GM12878 (cell line): ENCODE results near the gene DEPDC7. TPM values are rescaled to one million over a fixed set of nuclear protein-coding genes. Genes with fewer than 3 reads are reported as not detected.

Source experiments
- ATAC-seq: fragments of 200-7000 bp; cut with Tn5 transposase; 3 replicates; pipeline ENCODE4 v1.9.1; 2020; ENCODE audit warnings: mild to moderate bottlenecking, moderate library complexity
- BruUV-seq: library from RNA; stranded (reverse); fragments of 400-500 nt; replicated peaks from 2 replicates; lab custom pipeline; 2021; lab: Mats Ljungman, UMichigan
- CTCF ChIA-PET: fragments of 300-600 bp; sonication (Branson Sonifier 250); formaldehyde crosslinking; extraction: SDS; loops from one replicate; lab custom pipeline; 2021; ENCODE audit warnings: inconsistent platforms; lab: Yijun Ruan, JAX
- POLR2A ChIA-PET: fragments of 350-600 bp; formaldehyde crosslinking; extraction: SDS; loops from one replicate; lab custom pipeline; 2021; ENCODE audit warnings: inconsistent platforms; lab: Charles Lee
- RAD21 ChIA-PET: fragments of 300-600 bp; sonication (Branson Sonifier 250); formaldehyde crosslinking; loops from one replicate; lab custom pipeline; 2023; ENCODE audit warnings: antibody characterized with exemption; ENCODE audit not compliant: unreplicated experiment; lab: Charles Lee
- SMC1A ChIA-PET: fragments of 300-600 bp; sonication (Branson Sonifier 250); formaldehyde crosslinking; loops from one replicate; lab custom pipeline; 2023; ENCODE audit not compliant: unreplicated experiment, uncharacterized antibody; lab: Charles Lee
- DNase-seq: peaks from one replicate; pipeline ENCODE4 v3.0.0-alpha.2; 2011; ENCODE audit warnings: low read depth, low spot score
- FAIRE-seq: peaks from 3 replicates; lab custom pipeline; 2011; peaks lifted over from hg19 to GRCh38; lab: Jason Lieb, UNC
- H2AFZ ChIP-seq: 2 replicates; pipeline ENCODE4 v1.6.0; 2011; ENCODE audit warnings: low read depth, low read length, control low read depth; ENCODE audit not compliant: control insufficient read depth
- H3K27ac ChIP-seq: 2 replicates; pipeline ENCODE4 v1.5.1; 2011; ENCODE audit warnings: control low read depth; ENCODE audit not compliant: control insufficient read depth, insufficient read depth
- H3K27me3 ChIP-seq, 2 experiments: replicated peaks in 1 of 2; 2 replicates each; pipeline versions ENCODE4 v1.6.0 to v1.6.1; 2011; ENCODE audit warnings: low read length in 1 of 2; ENCODE audit not compliant: control insufficient read depth in 2 of 2, insufficient read depth in 2 of 2
- H3K36me3 ChIP-seq, 2 experiments: 2 replicates each; pipeline ENCODE4 v1.5.1; 2011; ENCODE audit warnings: low read length in 1 of 2; ENCODE audit not compliant: control insufficient read depth in 2 of 2, insufficient read depth in 2 of 2
- H3K4me1 ChIP-seq: 2 replicates; pipeline ENCODE4 v1.6.1; 2011; ENCODE audit warnings: mild to moderate bottlenecking, low read length, moderate library complexity, mixed read lengths; ENCODE audit not compliant: control insufficient read depth, insufficient read depth
- H3K4me2 ChIP-seq: 2 replicates; pipeline ENCODE4 v1.6.0; 2011; ENCODE audit warnings: control low read depth; ENCODE audit not compliant: control insufficient read depth, insufficient read depth
- H3K4me3 ChIP-seq: fragments of 200-600 bp; sonication (generic); 2 replicates; pipeline ENCODE4 v1.5.1; 2016
- H3K79me2 ChIP-seq: 2 replicates; pipeline ENCODE4 v1.6.0; 2011; ENCODE audit warnings: low read length; ENCODE audit not compliant: control insufficient read depth, insufficient read depth
- H3K9ac ChIP-seq: 2 replicates; pipeline ENCODE4 v1.8.0; 2011; ENCODE audit warnings: low read length, control low read depth, mixed read lengths; ENCODE audit not compliant: control insufficient read depth, insufficient read depth
- H3K9me3 ChIP-seq: replicated peaks from 3 replicates; pipeline ENCODE4 v1.5.1; 2011; ENCODE audit warnings: mild to moderate bottlenecking, low read length; ENCODE audit not compliant: control insufficient read depth, insufficient read depth
- H4K20me1 ChIP-seq: 2 replicates; pipeline ENCODE4 v1.6.0; 2011; ENCODE audit not compliant: control insufficient read depth, insufficient read depth
- CEBPZ ChIP-seq: fragments of 150-350 bp; IDR thresholded peaks from 2 replicates; pipeline ENCODE4 v1.6.1; 2016; ENCODE audit warnings: low read depth, low read length
- DPF2 ChIP-seq: fragments of 450-650 bp; IDR thresholded peaks from 2 replicates; pipeline ENCODE4 v1.6.1; 2017; ENCODE audit warnings: mild to moderate bottlenecking
- HCFC1 ChIP-seq: fragments of 150-350 bp; IDR thresholded peaks from 2 replicates; pipeline ENCODE4 v1.6.1; 2014; ENCODE audit warnings: low read length
- HDGF ChIP-seq: fragments of 450-650 bp; IDR thresholded peaks from 2 replicates; pipeline ENCODE4 v1.6.1; 2016; ENCODE audit warnings: antibody characterized with exemption
- IRF4 ChIP-seq: IDR thresholded peaks from 2 replicates; pipeline ENCODE4 v1.6.1; 2011; ENCODE audit warnings: low read depth, low read length
- KAT2A ChIP-seq: conservative IDR thresholded peaks from 2 replicates; pipeline ENCODE4 v1.6.1; 2011; ENCODE audit warnings: low read depth, low read length; ENCODE audit not compliant: control insufficient read depth
- KLF5 ChIP-seq: fragments of 450-650 bp; IDR thresholded peaks from 2 replicates; pipeline ENCODE4 v1.6.1; 2014; ENCODE audit warnings: mild to moderate bottlenecking; ENCODE audit not compliant: partially characterized antibody
- RBBP5 ChIP-seq: fragments of 200-600 bp; sonication (generic); conservative IDR thresholded peaks from 2 replicates; pipeline ENCODE4 v1.6.1; 2016
- RCOR1 ChIP-seq: conservative IDR thresholded peaks from 2 replicates; pipeline ENCODE4 v1.6.1; 2012; ENCODE audit warnings: low read depth, low read length, improper control_type of control experiment
- SIX5 ChIP-seq: IDR thresholded peaks from 2 replicates; pipeline ENCODE4 v1.6.1; 2011; ENCODE audit warnings: mild to moderate bottlenecking, low read depth, low read length, moderate library complexity; ENCODE audit not compliant: severe bottlenecking
- STAT3 ChIP-seq: IDR thresholded peaks from 2 replicates; pipeline ENCODE4 v1.6.1; 2011; ENCODE audit warnings: low read depth, low read length, improper control_type of control experiment
- TARDBP ChIP-seq: IDR thresholded peaks from 2 replicates; pipeline ENCODE4 v1.6.1; 2016; ENCODE audit warnings: borderline replicate concordance
- YBX1 ChIP-seq: fragments of 450-650 bp; IDR thresholded peaks from 2 replicates; pipeline ENCODE4 v1.6.1; 2016; ENCODE audit warnings: antibody characterized with exemption
- WGBS: methylation state at CpG from one replicate; pipeline ENCODE4 v1.1.6; 2016; ENCODE audit warnings: low lambda C conversion rate; ENCODE audit not compliant: insufficient replicate concordance, insufficient coverage; ENCODE audit errors: missing lambda C conversion rate; 5-methylcytosine and 5-hydroxymethylcytosine counted together
- in situ Hi-C: fragments of 300-500 bp; cut with MboI; formaldehyde crosslinking; loops from 9 replicates; pipeline ENCODE4 v1.14.3; 2018; ENCODE audit warnings: mixed read lengths
- intact Hi-C: fragments of 100-400 bp; cut with micrococcal nuclease; formaldehyde crosslinking; loops from one replicate; pipeline ENCODE4 v1.14.2; 2022; ENCODE audit not compliant: unreplicated experiment
- polyA plus RNA-seq, 11 experiments: library from polyadenylated mRNA; depleted of rRNA in 4 of 11; unstranded in 6 of 11; stranded (reverse) in 5 of 11; fragments of >200 nt; fragmentation: Nextera tagmentation in 4 of 11; fragmentation: Illumina TruSeq in 1 of 11; extraction: Ambion mirVana in 4 of 11; extraction: Trizol in 1 of 11; gene quantifications; 1 replicate in 1 of 11; 2 replicates in 10 of 11; pipeline versions ENCODE4 v1.2.1 to v1.2.3, GENCODE V29; 2011 to 2016; ENCODE audit warnings: inconsistent platforms in 2 of 11, missing spikeins in 2 of 11, low read depth in 1 of 11
- total RNA-seq, 4 experiments: library from RNA; depleted of rRNA in 3 of 4; stranded (reverse); fragments of >200 nt in 3 of 4; fragmentation: Illumina TruSeq in 1 of 4; extraction: Trizol in 1 of 4; gene quantifications; 2 replicates each; pipeline versions ENCODE4 v1.2.1 to v1.2.3, GENCODE V29; 2013 to 2021
- TF ChIP-seq, protein P1 (sequence below): fragments of 450-650 bp; formaldehyde crosslinking; IDR thresholded peaks from 2 replicates; pipeline ENCODE4 v1.5.0; 2022; ENCODE audit warnings: mild to moderate bottlenecking, missing genetic modification characterization
- TF ChIP-seq, protein P2 (sequence below): fragments of 450-650 bp; IDR thresholded peaks from 2 replicates; pipeline ENCODE4 v1.6.1; 2017; ENCODE audit warnings: borderline replicate concordance

Gene DEPDC7
- total and polyA plus RNA-seq, 10 of the 15 experiments (the other 5 are each of a cell fraction or from before 2014, with no cell fraction given) = 0.06 to 1.1 (median 0.49) TPM

DNA sequence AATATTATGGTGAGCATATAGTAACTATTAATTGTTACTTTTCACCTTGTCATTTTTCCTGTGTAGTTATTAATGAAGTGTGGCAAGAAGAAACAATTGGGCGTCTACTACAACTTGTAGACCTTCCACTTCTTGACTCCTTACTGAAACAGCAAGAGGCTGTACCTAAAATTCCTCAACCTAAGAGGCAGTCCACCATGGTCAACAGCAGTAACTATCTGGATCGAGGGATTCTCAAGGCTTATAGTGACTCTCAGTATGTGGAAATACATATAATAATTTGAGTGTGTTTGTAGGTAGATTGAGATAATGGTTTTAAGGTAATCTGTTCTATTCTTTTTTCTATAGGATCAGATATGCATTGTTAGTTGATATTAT is 12.8 kb downstream of the DEPDC7 start:
- TF ChIP-seq HCFC1 (no peak), CEBPZ (no peak), KLF5 (no peak), HDGF (no peak), STAT3 (no peak), YBX1 (no peak), IRF4 (no peak), RCOR1 (no peak), KAT2A (no peak), RBBP5 (no peak), DPF2 (no peak), TARDBP (no peak), SIX5 (no peak)
- TF ChIP-seq, protein P1, sequence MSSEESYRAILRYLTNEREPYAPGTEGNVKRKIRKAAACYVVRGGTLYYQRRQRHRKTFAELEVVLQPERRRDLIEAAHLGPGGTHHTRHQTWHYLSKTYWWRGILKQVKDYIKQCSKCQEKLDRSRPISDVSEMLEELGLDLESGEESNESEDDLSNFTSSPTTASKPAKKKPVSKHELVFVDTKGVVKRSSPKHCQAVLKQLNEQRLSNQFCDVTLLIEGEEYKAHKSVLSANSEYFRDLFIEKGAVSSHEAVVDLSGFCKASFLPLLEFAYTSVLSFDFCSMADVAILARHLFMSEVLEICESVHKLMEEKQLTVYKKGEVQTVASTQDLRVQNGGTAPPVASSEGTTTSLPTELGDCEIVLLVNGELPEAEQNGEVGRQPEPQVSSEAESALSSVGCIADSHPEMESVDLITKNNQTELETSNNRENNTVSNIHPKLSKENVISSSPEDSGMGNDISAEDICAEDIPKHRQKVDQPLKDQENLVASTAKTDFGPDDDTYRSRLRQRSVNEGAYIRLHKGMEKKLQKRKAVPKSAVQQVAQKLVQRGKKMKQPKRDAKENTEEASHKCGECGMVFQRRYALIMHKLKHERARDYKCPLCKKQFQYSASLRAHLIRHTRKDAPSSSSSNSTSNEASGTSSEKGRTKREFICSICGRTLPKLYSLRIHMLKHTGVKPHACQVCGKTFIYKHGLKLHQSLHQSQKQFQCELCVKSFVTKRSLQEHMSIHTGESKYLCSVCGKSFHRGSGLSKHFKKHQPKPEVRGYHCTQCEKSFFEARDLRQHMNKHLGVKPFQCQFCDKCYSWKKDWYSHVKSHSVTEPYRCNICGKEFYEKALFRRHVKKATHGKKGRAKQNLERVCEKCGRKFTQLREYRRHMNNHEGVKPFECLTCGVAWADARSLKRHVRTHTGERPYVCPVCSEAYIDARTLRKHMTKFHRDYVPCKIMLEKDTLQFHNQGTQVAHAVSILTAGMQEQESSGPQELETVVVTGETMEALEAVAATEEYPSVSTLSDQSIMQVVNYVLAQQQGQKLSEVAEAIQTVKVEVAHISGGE (CRISPR knock-in tag) = no peak
- TF ChIP-seq, protein P2, sequence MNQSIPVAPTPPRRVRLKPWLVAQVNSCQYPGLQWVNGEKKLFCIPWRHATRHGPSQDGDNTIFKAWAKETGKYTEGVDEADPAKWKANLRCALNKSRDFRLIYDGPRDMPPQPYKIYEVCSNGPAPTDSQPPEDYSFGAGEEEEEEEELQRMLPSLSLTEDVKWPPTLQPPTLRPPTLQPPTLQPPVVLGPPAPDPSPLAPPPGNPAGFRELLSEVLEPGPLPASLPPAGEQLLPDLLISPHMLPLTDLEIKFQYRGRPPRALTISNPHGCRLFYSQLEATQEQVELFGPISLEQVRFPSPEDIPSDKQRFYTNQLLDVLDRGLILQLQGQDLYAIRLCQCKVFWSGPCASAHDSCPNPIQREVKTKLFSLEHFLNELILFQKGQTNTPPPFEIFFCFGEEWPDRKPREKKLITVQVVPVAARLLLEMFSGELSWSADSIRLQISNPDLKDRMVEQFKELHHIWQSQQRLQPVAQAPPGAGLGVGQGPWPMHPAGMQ = no peak
- Histone ChIP-seq H3K9ac (no peak overlapping the region), H3K4me1 (no peaks in the 10 kb centered on the region), H3K4me2 (no peak overlapping the region), H3K36me3 (no peaks in the 10 kb centered on the region), H3K9me3 (no peaks in the 10 kb centered on the region), H4K20me1 (no peaks in the 10 kb centered on the region), H3K4me3 (no peak overlapping the region), H3K79me2 (no peaks in the 10 kb centered on the region), H2AFZ (no peak overlapping the region), H3K27ac (no peak overlapping the region), H3K27me3 (no peaks in the 10 kb centered on the region)
- no TSS peak for BruUV-seq
- DNase-seq (no peak), ATAC-seq (no peak), FAIRE-seq (no peak)
- WGBS = 41% methylated on average over 2 of the region's 2 CpGs
- ChIA-PET POLR2A (interaction anchor here (1.2 kb wide), 1 partner anchor 11 kb away, joined by 4 read pairs; the partner anchor contains the start of gene TCP11L1), CTCF (interaction anchor here (1.0 to 1.2 kb wide), 2 partner anchors 37 to 137 kb away, joined by 3 read pairs; no protein-coding TSS in a partner anchor), SMC1A (interaction anchor here (0.7 to 2.2 kb wide), 5 partner anchors 9 to 35 kb away, joined by 3 to 6 read pairs (median 5); no protein-coding TSS in a partner anchor), RAD21 (interaction anchor here (1.4 kb wide), 1 partner anchor 11 kb away, joined by 4 read pairs; the partner anchor contains the start of gene TCP11L1)
- in situ Hi-C loops = no loop called here
- intact Hi-C loops = no loop called here
